GM19193 (cell line): ENCODE results near the gene LIPH.

Source experiments
- POLR2A ChIP-seq: IDR thresholded peaks from 4 replicates; pipeline ENCODE4 v1.6.1; 2011; ENCODE audit not compliant: insufficient read depth, insufficient read length; ENCODE audit errors: extremely low read depth

Gene LIPH

DNA sequence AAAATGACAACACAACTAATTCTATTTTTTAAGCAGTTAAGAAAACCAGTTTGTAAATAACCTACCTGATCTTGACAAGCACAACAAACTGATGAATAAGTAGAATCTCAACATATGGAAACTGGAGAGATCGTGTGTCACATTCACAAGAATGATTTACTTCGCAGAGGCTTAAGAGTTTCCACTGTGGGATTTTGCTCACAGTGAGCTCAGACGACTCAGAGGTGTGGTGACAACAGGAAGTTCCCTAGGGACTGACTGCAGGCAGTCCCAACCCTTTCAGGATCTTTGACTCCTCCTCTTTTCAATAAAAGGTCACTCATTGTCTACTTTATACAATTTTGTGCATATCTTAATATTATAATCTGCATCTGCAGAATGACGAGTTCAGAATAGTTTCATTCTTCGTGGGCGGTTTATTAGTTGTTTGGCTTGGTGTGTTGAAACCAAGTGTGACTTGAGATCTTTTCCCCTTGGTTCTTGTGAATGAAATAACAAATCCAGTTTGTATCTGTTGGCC is at the start of gene LIPH:
Gene LIPH, minus strand, starts transcription at position 231 of the 520 bp plus-strand sequence. Its CDS starts 117 bp downstream, at position 114.
- TF ChIP-seq POLR2A, result no peak

DNA sequence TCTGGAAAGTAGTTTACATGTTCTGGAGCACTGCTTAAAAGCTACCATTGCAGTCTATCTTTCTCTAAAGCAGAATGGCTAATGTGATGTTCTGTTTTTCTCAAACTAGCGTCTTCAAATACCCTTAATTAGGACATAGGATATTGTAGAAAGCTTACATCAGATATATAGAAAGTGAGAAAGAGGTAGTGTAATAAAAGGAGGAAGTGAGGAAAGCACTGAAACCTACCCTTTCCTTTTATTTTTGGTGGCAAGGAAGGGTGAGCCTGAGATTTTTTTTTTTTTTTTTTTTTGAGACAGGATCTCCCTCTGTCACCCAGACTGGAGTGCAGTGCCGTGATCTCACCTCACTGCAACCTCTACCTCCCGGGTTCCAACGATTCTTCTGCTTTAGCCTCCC is 43.1 kb upstream of the LIPH start:
- no peak for TF ChIP-seq POLR2A

DNA sequence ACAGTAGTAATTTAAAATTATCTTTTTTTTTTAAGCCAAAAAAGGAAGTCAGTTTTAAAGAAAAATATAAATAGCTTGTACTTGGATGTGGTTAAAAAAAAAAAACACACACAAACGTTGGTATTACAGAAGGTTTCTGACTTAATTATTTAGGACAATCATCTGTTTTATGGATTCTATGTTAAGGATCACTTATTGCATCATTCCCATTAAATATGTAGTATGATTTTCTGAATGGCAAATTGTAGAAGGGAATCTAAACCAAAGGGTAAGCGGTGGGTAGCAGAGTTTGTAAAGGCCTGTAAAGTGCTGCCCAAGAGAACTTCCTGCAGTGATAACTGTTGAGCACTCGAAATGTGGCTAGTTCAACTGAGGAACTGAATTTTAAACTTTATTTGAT is 41.7 kb upstream of the LIPH start:
- TF ChIP-seq POLR2A, result no peak

DNA sequence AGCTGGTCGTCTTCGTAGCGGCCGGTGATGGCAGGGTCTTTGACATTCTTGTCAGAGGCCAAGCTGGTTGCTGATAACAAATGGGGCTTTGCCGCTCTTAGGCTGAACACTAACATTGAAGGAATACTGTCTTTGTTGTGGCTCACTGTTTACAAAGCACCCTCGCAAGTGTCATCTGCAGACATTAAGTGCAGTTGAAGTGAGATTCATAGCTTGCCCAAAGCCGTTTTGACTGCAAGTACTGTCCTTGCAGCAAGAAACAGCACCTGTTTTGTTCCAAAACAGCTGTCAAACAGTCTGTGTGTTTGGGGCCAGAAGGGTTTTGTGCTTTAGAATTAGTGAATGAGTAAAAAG is 34.3 kb upstream of the LIPH start:
- no peak for TF ChIP-seq POLR2A

DNA sequence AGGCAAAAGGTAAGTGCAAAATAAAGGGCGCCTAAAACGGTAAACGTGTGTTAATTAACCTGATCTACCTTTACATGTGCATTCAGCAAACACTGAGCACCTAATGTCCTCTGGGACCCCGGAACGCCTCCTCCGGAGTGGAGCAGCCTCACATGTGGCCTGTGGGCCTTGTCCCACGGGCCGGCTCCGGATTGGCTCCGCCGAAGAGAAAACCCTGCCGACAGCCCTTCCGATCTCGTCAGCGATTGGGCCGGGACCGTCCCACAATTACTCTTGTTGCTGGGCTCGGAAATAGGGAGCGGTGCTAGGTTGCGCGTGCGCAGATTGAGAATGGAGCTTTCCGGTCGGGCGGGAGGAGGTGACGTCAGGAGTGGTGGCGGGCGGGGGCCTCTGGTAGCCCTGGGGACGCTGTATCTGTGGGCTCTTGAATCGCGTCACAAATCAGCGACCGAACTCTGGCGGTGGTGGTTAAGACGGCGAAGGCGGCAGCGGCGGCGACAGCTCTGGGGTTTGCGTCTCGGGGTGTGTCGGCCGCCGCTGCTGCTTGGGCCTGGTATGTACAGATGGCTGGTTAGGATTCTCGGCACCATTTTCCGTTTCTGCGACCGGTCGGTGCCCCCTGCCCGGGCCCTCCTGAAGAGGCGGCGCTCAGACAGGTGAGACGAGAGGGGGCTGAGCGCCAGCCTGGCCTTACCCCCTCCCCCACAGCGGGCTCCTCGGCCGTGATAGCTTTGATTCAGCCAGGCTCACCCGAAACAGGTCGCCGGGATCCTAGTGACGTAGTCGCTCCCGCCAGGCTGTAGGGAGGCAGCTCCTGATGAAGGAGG is 33.7 kb upstream of the LIPH start, which contains the start of gene SENP2:
Gene SENP2, plus strand, starts transcription at position 437 of the 827 bp plus-strand sequence. Its CDS starts 119 bp downstream, at position 556.
- TF ChIP-seq POLR2A, result peak; percentile 85

DNA sequence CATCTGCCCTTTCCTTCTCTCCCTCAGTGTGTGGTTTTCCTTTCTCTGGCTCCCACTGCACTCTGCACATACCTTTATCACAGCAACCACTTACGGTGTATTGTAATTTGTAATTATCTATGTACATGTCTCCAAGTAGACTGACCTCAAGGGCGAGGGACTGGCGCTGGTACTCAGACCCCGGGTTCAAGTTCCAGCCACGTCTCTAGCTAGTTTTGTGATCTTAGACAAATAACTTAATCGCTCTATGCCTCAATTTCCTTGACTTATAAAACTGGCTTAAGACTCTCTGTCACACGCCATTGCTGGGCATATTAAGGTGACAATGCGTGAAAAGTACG is 33.1 kb upstream of the LIPH start:
- TF ChIP-seq POLR2A, result no peak

DNA sequence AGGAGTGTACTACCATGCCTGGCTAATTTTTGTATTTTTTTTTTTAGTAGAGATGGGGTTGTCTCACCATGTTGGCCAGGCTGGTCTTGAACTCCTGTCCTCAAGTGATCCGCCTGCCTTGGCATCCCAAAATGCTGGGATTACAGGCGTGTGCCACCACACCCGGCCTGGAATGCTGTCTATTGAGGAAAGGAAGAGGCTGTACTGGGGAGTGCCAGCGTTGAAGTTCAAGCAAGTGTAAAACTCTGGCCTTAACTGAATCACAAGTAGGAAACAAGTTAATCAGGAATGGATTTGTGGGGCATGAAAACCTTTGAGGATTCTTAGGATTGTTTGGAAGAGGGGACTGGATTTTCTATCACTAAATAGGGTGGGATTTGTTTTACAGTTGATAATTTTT is 32.3 kb upstream of the LIPH start:
- TF ChIP-seq POLR2A, result no peak

DNA sequence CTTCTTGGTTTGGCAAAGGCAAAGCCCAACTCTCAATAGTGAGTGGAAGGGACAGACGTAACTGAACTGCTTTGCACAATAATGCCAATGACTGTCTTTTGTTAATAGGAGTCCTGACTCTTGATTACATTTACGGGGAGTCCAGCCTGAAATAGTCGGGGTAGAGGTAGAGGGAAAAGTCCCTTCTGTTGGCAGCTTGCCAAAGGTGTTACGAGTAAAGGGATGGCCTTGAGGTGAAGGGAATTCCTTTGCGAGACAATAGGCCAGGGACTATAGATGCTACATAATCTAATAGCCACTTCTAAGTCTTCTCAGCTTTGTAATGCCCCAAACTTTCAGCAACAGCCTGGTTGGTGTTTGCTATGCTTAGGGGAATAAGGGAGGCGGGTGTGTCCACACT is 31.5 kb upstream of the LIPH start:
- TF ChIP-seq POLR2A, result no peak

DNA sequence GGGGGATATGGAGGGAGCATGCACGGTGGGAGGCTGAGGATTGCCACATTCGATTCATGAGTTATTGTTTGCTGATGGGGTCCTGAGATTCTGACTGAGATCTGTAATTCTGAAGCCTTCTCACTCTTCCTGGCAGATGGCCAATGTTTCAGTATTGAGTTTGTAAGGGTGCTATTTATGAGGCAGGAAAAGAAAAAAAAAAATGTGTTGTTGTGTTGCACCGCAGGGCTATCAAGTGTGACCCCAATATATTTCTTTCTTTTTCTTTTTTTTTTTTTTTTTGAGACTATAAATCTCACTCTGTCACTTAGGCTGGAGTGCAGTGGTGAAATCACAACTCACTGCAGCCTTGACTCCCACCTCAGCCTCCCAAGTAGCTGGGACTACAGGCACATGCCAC is 30.5 kb upstream of the LIPH start:
- no peak for TF ChIP-seq POLR2A

DNA sequence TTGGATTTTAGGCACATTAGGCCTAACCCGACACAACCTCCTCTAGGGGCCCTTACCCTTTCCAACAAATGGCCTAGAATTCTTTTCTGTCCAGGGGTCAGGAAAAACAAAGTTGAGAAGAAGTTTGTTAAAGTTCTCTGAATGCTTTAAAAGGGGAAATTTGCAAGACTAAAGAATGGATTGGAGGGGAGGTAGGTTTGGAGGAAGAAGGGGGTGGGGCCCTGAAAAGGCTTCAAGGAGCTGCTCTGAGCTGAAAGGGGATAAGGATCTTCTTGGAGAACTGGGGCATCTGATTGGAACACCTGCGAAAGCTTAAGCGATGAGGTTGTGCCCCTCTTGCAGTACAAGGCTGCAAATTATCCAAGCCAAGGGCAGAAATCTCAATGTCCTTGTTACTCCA is 29.8 kb upstream of the LIPH start:
- TF ChIP-seq POLR2A, result no peak

DNA sequence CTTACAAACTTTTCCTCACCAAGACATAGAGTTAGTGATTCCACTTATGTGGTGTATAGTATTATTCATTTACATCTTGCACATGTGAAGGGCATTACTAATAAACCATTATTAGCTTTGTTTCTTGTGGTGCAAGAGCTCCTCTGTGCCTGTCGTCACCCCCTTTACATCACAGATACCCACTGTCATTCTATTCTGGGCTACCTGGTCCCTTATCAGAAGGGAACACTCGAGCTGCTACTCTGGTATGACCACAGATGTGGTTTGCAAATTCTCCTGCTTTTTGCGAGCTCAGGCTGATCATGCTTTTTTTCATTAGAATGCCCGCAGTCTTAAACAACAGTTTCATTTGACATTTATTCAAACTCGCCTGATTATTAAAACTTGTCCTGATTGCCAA is 19.8 kb upstream of the LIPH start:
- TF ChIP-seq POLR2A, result no peak

DNA sequence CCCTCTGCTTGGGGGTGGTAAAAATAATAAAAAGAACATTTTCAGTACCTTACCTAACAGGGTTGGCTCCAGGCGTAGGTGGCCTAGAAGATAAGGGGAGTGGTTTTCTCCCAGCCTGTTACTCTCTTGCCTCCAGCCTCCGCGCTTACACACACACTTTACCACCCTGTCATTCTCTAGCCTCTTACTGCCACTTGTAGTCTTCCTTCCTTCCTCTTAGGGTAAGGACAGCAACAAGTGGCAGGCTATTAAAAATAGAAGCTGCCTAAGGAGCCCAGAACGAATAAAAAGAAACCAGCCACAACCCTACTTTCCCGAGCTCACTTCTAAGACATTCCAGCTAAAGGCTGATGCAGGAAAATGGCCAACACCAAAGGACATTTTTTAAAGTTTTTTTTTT is 9.6 kb upstream of the LIPH start:
- no peak for TF ChIP-seq POLR2A

DNA sequence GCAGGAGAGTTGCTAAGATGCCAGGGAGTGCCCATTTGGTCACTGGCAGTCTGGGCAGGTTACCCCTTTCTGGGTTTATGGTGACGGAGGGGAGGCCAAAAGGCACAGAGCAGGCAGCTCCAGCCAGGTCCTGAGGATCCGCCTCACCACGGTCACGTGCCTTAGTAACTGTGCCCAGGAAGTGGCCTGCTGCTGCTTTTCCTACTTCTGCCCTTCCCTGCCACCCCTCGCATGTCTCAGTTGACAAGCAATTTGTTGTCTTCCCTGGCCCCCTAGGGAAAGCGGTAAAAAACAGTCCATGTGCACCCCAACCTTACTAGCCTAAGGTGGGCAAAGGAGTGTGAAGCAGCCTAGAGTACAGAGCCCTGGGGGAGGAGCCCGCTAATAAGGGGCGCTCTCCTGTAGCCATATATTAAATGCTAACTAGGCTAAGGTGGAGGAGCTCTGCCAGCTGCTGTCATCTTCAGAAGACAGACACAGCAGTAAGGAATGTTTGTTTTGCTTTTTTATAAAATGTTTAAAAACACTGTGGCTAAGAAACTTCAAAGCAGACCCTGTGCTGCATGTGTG is 9.1 kb upstream of the LIPH start:
- no peak for TF ChIP-seq POLR2A

DNA sequence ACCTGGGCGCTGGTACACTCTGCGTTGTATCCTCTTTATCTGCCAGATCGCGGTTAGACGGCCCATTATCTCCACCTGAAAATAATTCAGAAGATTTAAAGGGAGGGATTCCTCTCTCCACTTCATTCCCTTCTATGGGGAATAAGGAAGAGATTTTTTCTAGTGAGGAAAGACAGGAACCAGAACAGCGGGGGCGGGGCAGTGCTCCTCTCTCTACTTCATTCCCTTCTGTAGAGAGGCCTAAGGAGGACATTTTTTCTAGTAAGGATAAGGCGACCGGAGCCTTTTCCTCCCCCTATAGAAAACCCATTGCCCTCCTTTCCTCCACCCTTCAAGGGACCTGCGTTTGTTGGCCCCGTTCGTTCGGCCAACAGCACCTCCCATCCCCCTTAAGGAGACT is 8.3 kb upstream of the LIPH start:
- TF ChIP-seq POLR2A, result no peak

DNA sequence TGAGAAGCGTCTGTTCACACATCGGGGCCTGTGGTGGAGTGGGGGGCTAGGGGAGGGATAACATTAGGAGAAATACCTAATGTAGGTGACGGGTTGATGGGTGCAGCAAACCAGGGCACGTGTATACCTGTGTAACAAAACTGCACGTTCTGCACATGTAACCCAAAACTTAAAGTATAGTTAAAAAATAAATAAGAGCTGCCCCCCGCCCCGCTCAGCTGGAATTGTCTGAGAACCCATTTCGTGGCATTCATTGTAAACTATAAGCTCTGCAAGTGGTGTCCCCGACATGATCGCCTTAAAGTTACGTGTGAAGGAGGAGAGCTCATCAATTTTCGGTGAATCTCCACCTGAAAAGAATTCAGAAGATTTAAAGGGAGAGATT is 7.3 kb upstream of the LIPH start:
- no peak for TF ChIP-seq POLR2A

DNA sequence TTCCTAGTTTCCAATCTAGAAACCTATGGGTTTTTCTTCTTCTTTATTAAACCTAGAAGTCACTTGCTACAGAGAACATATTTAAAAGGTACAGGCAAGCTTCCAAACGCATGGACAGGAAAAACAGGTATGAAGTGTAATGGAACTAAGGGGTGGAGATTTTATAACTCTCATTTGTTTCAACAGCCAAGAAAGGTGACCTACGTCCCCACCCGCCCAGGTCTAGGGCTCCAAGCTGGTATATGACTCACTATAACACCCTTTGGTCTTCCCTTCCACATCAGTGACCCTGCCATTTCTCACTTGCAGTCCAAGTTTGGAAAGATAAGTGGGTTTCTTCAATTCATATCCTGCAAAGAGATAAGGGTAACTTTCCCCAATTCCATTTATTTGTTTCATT is 6.0 kb upstream of the LIPH start:
- TF ChIP-seq POLR2A, result no peak
